Measurements from ENCODE around the gene CAND2.
"Not testable (repeated sequence)": the region's sequence is repeated elsewhere in the genome, so short reads cannot be mapped to it uniquely, and the experiment has no call there.

CAND2 gene

DNA sequence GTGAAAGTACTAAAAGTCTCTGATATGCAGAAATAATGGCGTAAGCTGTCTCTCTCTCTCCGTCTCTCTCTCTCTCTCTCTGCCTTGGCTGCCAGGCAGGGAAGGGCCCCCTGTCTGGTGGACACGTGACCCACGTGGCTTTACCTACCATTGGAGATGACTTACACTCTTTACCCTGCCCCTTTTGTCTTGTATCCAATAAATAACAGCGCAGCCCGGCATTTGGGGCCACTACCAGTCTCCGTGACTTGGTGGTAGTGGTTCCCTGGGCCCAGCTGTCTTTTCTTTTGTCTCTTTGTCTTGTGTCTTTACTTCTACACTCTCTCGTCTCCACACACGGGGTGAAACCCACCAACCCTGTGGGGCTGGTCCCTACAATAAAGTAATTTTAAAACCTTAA lies 25.2 kb upstream of the CAND2 start:
- no peak for DNase-seq (ENCODE audit: low read depth in 2 of 2)

DNA sequence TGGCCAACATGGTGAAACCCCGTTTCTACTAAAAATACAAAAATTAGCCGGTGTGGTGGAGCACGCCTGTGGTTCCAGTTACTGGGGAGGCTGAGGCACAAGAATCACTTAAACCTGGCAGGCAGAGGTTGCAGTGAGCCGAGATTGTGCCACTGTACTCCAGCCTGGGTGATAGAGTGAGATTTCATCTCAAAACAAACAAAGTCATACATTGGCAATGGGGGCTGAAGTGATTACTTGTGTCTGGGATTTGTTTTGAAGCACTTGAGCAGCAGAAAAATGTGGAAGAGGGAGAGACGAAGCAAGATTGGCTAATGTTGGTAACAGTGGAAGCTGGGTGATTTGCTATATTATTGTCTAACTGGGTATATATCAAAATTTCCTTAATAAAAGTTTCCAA lies 24.0 kb upstream of the CAND2 start:
- DNase-seq (ENCODE audit: low read depth in 2 of 2): no peak

DNA sequence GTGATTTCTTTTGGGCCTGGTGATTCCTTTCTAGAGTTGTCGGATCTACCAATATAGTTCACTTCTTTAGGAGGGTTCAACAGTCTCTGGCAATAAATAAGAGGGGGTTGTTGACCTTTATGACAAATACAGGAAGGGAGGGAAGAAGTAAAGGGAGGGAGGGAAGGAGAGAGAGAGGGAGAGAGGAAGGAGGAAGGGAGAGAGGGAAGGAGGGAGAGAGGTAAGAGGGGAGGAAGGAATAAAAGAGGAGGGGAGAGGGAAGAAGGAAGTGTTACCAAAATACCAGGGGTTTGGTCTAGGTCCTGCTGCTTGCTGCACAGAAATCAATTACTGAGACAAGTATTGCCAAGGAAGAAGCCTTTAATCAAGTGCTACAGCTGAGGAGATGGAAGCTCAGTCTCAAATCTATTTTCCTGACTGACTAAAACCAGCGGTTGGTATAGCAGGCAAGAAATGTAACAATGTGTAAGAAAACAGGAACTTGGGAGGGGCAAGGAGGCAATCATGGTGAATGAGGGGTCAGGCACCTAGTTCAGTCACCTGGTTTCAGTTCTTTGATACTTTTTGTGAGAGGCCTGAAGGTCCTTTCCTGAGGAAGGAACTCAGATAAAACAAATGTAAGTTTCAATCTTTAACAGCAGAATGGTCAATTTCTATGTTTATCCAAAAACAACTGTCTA lies 23.3 kb upstream of the CAND2 start:
- DNase-seq (ENCODE audit: low read depth in 2 of 2): no peak

DNA sequence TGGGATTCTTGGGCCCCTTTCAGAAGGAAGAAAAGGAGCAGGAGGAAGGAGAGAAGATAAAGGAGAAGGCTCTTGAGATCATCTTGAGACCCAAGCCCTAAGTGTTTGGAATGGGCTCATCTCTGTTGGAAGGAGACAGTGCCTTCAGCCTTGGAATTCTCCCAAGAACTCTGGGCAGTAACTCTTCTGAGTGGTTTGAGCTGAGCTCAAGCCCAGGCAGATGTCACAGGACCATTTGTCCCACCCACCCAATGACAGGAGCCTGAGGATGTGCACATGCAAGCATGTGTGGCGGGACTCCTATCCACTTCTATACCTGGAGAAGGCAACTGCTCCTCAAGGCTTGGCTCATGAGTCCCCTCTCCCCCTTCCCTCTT lies 22.8 kb upstream of the CAND2 start:
- DNase-seq (ENCODE audit: low read depth in 2 of 2): no peak

DNA sequence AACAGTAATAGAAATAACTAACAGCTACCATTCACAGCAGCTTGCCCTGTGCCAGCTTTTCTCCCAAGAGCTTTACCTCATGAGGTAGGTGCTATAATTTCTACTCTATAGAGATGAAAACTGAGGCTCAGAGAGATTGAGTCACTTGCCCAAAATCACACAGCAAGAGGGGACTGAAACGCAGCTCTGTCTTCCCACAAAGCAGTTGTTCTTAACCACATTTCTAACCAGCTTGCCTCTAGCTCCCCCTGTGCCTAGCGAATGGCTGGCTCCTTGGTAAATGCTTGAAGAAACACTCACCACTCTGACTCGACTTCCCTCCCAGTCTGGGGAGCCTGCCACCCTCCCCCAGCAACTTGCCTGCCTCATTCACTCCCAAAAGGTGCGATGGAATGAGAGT lies 21.9 kb upstream of the CAND2 start:
- DNase-seq (ENCODE audit: low read depth in 2 of 2): no peak

DNA sequence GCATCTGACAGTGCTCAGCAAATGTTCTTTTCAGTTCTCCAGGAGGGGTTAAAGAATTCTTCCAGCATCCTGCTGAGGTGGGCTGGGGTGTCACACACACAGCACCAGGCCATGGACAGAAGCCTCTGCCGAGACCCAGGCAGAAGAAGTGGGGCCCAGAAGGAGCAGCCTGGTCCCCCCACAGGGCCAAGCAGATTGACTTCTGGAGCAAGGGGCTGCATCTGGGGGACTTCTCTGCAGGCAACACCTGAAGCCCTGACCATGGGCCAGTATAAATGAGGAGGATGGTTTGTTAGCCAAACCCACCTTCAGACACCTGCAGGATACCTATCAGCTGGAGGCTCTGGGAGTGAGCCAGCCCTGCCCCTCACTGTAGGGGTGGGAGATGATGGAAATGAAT lies 21.3 kb upstream of the CAND2 start:
- DNase-seq (ENCODE audit: low read depth in 2 of 2): no peak

DNA sequence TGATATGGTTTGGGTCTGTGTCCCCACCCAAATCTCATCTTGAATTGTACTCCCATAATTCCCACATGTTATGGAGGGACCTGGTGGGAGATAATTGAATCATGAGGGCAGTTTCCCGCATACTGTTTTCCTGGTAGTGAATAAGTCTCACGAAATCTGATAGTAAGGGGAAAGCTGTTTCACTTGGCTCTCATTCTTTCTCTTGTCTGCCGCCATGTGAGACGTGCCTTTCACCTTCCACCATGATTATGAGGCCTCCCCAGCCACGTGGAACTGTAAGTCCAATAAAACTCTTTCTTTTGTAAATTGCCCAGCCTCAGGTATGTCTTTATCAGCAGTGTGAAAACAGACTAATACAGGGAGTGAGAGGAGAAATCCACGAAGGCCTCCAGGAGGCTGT lies 20.5 kb upstream of the CAND2 start:
- DNase-seq (ENCODE audit: low read depth in 2 of 2): not testable (repeated sequence)

DNA sequence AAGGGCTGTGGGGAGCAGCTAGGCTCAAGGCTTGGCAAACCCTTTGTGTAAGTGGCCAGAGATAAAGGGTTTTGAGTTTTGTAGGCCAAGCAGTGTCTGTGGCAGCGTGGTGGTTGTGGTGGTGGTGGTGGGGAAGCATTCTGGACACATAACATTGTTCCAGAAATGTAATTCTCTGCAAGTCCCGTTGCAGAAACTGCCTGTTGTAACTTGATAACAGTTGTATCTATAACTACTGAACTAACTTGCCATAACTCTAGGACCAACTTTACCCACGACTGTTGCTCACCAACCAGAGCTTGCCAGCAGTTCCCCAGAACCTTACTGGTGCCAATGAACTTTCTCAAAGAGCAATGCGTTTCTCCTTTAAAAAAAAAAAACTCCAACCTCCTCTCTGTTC lies 19.3 kb upstream of the CAND2 start:
- no peak for DNase-seq (ENCODE audit: low read depth in 2 of 2)

DNA sequence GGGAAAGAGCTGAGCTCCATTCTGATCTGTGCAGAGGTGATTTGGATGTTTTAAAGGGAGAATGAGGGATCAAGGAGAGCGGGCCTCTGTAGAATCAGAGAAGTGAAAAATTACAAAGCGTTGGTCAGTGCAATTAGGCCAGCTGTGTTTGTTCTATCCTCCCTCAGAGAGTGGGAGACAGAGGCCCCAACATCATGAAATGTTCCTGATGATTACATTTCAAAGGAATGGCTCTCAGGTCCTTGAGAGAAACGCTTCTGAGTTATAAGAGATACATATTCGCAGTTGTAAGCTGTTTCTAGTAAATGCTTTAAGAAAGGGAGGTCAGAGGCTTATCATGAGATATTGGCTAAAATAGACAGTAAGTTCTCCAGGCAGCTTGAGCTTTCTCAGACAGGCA lies 15.7 kb upstream of the CAND2 start:
- DNase-seq (ENCODE audit: low read depth in 2 of 2): no peak

DNA sequence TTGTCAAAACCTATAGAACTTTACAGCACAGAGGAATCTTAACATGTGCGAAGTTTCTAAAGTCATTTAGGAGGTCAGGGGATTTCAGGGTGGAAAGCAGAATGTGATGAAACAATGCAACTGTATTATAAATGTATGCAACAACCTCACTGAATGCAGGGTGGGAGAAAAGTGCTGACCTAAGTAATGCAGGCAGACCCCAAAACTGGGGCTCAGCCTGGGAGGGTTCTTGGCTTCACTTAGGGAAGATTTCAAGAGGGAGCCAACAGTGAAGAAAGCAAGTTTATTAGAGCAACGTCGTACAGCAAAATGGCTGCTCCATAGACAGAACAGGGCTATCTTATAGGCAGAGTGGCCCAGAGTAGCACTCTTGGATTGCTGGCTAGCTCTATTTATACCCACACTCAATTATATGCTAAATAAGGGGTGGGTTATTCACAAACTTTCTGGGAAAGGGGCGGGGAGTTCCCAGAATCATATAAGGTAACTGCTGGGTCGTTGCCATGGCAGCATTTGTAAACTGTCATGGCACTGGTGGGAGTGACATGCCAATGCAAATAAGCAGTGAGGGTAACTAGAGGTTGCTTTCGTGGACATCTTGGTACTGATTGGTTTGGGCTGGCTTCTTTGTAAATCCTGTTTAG lies 14.2 kb upstream of the CAND2 start:
- no peak for DNase-seq (ENCODE audit: low read depth in 2 of 2)

DNA sequence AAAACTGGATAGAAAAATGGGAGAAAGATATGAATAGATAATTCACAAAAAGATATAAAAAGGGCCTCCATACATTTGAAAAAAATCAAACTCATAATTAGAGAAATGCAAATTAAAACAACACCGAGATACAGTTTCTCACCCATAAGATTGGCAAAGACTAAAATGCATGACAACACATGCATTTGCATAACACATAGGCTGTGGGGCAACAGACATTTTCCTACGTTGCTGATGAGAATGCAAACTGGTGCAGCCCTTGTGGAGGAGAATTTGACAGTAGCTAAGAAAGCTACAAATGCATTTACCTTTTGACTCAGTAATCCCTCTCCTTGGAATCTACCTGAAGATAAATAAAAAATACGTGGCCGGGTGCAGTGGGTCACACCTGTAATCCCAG lies 11.4 kb upstream of the CAND2 start:
- DNase-seq (ENCODE audit: low read depth in 2 of 2): no peak

DNA sequence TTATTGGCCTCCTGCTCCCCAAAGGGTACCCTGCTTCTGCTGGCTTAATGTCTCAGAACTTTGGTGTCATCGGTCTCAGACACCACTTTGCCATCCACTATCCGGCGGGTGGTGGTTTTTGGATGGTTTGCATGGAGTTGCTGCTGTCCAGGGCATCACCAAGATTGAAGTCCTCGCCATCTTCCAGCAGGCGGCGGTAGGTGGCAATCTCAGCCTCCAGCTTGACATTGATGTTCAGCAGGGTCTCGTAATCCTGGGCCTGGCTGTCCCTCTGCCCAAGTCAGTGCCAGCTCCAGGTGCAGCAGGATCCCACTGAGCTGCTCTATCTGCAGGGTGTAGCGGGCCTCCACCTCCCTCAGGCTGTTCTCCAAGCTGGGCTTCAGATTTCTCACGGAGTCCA lies 9.1 kb upstream of the CAND2 start:
- DNase-seq (ENCODE audit: low read depth in 2 of 2): peak; percentile 21 to 46

DNA sequence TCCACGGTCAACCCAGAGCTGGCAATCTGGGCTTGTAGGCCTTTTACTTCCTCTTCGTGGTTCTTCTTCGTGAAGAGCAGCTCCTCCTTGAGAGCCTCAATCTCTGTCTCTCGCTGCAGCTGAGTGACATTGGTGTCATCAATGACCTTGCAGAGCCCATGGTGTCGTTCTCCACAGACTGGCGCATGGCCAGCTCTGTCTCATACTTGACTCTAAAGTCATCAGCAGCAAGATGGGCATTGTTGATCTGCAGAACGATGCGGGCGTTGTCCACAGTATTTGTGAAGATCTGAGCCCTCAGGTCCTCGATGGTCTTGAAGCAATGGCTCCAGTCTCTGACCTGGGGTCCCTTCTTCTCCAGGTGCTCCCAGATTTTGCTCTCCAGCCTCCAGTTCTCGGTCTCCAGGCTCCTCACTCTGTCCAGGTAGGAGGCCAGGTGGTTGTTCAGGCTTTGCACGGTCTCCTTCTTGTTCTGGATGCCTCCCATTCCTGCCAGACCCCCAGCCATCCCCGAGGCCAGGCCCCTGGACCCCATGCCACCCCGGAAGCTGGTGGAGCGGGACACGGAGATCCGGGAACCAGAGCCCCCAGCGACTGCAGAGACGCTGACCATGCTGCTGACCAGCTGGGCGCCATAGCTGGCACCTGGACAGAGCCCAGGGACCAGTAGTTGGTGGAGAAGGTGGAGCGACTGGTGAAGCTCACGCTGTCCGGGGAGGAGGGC lies 8.4 kb upstream of the CAND2 start:
- DNase-seq (ENCODE audit: low read depth in 2 of 2): not testable (repeated sequence)

DNA sequence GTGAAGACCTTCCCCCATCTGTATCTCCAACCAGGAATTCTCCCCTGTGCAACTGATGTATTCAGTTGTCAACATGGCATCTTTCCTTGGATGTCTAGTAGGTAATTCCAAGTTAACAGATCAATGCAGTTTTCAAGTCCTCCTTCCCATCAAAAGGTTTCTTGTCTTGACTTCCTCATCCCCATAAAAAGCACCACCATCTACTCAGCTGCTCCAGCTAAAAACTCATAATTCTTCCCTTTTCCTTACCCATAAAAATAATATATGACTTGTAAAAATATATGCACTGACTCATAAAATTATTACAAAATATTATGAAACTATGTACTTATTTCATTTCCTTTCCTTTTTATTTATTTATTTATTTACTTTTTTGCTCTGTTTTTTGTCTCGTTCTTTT lies 5.0 kb upstream of the CAND2 start:
- no peak for DNase-seq (ENCODE audit: low read depth in 2 of 2)

DNA sequence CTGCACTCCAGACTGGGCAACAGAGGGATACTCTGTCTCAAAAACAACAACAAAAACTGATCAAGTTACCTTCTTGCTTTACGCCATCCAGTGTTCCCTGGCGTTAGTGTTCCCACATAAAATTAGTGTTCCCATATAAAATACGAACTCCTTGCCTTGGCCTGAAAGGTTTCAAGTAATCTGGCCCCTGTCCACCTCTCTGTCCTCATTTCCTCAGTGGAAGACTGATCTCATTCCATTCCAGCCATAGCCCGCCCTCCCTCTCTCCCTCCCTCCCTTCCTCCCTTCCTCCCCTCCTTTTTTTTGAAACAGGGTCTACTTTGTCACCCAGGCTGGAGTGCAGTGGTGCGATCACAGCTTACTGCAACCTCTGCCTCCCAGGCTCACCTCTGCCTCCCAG lies 2.8 kb upstream of the CAND2 start:
- DNase-seq (ENCODE audit: low read depth in 2 of 2): no peak

DNA sequence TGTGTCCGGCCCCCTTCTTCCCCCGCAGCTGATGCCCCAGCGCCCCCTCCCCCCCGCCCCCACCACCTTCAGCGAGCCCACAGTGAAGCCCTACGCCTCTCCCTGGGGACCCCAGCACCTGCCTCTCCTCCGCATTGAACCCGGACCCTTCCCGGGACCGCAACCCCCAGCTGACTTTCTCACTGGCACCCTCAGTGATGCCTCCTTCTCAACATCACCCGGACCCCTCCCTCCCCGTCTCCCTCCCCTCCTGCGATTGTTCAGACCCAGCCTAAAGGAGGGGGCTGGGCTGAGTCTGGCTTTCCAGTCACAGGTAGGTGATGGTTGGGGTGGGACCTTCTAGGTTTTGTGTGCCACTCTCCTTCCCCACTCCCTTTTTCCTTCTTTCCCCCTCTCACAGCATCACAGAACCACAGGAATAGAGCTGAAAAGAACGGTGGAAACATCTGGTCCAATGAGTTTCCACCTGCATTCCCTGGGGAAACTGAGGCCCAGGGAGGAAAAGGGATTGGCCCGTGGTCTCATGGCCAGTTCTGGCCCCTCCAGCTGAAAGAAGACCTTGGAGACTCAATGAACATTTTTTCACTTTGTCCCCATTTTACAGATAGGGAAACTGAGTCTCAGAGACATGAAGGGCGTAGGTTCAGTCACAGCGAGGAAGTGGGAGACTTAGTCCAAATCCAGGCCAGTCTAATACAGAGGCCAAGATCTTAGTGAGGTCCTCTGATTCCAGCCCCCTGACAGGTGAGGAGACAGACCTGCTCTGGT lies 828 bp downstream of the CAND2 start:
- DNase-seq (ENCODE audit: low read depth in 2 of 2): no peak

DNA sequence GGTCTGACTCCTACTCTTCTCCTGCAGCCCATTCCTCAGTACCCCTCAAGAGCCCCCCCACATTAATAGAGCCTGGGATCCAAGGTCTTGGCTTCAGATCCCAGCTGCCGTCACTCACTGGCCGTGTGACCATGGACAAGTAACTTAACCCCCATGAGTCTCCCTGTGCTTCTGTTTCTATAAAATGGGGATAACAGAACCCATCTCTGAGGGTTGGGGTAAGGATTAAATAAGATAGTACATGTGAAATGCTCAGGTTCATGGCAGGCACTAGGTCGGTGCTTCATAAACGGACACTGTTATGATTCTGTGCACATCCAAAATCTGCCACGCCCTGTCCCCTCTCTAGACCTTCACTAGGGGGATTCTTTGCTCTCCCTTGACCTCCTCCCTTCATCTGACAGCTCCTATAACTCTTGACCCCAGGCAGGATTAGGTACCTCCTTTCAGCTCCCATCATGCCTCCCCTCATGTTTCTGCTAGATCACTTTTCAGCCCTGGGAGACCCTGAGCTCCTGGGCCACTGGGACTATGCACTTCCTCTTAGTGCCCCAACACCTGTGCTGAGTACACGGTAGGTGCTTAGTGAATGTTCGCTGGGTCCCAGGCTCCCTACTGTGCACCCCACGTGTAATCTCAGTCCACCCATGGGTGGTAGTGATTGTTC lies 1.5 kb downstream of the CAND2 start:
- no peak for DNase-seq (ENCODE audit: low read depth in 2 of 2)

DNA sequence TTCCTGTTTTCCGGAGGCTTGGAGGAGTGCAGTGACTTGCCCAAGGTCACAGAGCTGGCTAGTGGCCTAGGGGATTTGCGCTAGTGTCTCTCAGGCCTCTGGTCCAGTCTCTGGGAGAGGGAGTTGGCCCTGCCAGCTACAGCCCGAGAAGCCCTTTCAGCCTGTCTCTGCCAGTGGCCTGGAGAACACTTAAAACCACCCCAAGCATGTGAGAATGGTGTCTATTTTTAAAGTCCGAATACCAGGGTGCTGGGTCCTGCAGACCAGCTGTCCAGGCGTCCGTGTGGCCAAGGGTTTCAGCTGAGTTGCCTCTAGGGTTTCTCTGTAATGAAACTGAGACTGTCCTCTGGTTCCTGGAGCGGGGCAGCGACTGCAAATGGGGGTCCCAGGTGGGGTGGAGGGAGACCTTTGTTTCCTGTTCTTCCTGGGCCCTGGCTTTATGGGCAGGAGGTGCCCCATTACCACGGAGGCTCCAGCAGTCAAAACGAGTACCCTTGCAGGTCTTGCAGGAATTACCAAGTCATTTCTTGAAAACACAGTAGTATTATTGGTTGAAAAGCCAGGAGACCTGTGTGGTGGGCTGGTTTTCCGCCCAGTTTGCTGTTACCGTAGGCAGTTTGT lies 2.2 kb downstream of the CAND2 start:
- DNase-seq (ENCODE audit: low read depth in 2 of 2): no peak

DNA sequence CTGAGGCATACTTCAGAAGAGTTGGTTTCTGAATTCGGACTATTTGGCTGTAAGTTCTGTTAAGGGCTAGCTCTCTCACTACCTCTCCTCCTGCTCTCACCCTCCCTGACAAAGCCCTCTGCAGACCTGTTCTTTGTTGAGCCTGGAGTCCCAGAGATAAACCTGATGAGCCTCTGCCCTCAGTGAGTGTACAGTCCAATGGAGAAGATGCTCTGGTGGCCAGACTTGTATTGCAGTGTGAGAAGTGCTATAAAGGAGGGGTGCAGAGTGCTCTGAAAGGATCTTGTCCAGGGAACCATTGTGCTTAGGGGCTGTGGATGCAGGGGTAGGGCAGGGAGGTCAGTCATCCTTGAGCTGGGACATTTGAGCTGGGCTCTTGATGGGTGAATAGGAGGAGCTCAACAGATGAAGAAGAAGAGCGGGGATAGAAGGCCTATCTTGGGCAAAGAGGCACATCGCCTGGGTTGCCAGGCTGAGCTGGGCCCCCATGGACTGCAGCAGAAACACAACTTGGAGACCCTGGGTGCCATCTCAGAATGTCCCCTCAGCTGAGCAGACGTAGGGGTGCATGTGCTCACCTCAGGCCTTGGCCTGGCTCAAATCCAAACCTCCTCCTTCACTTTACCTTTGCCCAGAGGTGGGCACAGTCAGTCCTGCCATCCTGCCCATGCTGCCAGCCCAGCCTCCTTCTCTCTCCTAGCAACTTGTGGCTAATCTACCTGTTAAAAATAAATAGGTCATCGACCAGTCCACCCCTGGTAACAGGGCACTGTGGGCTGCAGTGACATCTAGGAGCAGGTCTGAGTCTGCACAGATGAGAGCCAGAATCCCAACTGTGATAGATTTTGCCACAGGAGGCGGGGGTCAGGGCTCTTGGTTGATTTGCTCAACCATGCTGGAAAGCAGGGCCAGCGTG lies 3.3 kb downstream of the CAND2 start:
- no peak for DNase-seq (ENCODE audit: low read depth in 2 of 2)

DNA sequence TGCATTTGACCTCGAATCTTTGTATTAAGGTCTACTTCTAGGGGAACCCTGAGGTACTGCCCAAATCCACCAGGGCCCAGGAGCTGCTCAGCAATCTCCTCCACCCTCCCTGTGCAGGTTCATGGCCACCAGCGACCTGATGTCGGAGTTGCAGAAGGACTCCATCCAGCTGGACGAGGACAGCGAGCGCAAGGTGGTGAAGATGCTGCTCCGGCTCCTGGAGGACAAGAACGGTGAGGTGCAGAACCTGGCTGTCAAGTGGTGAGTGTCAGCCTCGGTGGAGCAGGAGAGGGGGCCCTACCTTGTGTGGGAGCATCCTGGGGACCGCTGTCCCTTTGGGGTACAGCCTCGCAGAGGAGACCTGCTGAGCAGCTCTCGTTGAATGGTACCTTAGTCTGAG lies 6.9 kb downstream of the CAND2 start:
- DNase-seq (ENCODE audit: low read depth in 2 of 2): no peak
